Activated T-cell treated with anti-CD3 and anti-CD28 coated beads for 1 hour (primary cell): ENCODE results near the gene CCDC178.

Experiments
- DNase-seq: peaks from one replicate; pipeline ENCODE4 v3.0.0-alpha.2; 2020; ENCODE audit warnings: low read depth

Gene CCDC178

GRCh38 chr18:32915516-32915915 lies 525.0 kb downstream of the CCDC178 start:
- no peak for DNase-seq

GRCh38 chr18:32911660-32912284 lies 528.7 kb downstream of the CCDC178 start:
- no peak for DNase-seq

GRCh38 chr18:32910694-32911296 lies 529.7 kb downstream of the CCDC178 start:
- no peak for DNase-seq

GRCh38 chr18:32909798-32910561 lies 530.5 kb downstream of the CCDC178 start:
- DNase-seq = no peak

GRCh38 chr18:32908424-32908805 lies 532.1 kb downstream of the CCDC178 start:
- no peak for DNase-seq

- no peak for DNase-seq
Observed at GRCh38 chr18:32907648-32908423, 532.7 kb downstream of the CCDC178 start.

- DNase-seq = no peak
Observed at GRCh38 chr18:32907311-32907585, 533.3 kb downstream of the CCDC178 start.

GRCh38 chr18:32906506-32907310 lies 533.8 kb downstream of the CCDC178 start:
- no peak for DNase-seq

- no peak for DNase-seq
Observed at GRCh38 chr18:32905651-32906050, 534.9 kb downstream of the CCDC178 start.

GRCh38 chr18:32902568-32903330 lies 537.8 kb downstream of the CCDC178 start:
- DNase-seq = no peak

GRCh38 chr18:32899819-32900218 lies 540.7 kb downstream of the CCDC178 start:
- no peak for DNase-seq

GRCh38 chr18:32896776-32897547 lies 543.6 kb downstream of the CCDC178 start:
- DNase-seq = no peak

- no peak for DNase-seq
Observed at GRCh38 chr18:32893915-32894314, 546.6 kb downstream of the CCDC178 start.

GRCh38 chr18:32891797-32892196 lies 548.7 kb downstream of the CCDC178 start:
- no peak for DNase-seq

- no peak for DNase-seq
Observed at GRCh38 chr18:32891130-32891529, 549.4 kb downstream of the CCDC178 start.

- DNase-seq = no peak
Observed at GRCh38 chr18:32889615-32890593, 550.6 kb downstream of the CCDC178 start.

- DNase-seq = no peak
Observed at GRCh38 chr18:32888306-32888705, 552.2 kb downstream of the CCDC178 start.
